Measurements from ENCODE around the gene PHLDA2.

DNA sequence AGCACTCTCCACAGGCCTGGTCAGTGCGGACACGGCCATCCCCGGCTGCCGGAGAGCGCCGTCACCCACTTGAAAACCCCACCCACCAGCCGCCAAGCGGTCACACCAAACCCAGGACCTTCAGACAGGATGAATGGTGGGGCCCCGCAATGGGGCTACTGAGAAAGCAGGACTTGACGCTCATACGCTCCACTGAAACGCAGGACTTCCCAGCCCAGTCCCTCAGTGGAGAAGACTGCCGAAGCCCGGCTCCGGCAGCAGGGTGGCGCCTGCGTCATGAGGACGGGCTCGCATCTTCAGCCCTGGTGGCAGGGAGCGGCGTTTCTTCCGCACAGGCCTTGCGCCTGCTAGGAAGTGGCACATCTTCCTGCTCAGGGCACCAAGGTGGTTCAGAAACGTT lies 15.3 kb upstream of the PHLDA2 start:
- TF ChIP-seq, protein P1, sequence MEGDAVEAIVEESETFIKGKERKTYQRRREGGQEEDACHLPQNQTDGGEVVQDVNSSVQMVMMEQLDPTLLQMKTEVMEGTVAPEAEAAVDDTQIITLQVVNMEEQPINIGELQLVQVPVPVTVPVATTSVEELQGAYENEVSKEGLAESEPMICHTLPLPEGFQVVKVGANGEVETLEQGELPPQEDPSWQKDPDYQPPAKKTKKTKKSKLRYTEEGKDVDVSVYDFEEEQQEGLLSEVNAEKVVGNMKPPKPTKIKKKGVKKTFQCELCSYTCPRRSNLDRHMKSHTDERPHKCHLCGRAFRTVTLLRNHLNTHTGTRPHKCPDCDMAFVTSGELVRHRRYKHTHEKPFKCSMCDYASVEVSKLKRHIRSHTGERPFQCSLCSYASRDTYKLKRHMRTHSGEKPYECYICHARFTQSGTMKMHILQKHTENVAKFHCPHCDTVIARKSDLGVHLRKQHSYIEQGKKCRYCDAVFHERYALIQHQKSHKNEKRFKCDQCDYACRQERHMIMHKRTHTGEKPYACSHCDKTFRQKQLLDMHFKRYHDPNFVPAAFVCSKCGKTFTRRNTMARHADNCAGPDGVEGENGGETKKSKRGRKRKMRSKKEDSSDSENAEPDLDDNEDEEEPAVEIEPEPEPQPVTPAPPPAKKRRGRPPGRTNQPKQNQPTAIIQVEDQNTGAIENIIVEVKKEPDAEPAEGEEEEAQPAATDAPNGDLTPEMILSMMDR (IDR thresholded peaks at IDR 0.05), result no peak
- TF ChIP-seq POLR2AphosphoS5 (IDR thresholded peaks at IDR 0.05; ENCODE audit: low read depth, low read length), result no peak
- TF ChIP-seq, protein P2, sequence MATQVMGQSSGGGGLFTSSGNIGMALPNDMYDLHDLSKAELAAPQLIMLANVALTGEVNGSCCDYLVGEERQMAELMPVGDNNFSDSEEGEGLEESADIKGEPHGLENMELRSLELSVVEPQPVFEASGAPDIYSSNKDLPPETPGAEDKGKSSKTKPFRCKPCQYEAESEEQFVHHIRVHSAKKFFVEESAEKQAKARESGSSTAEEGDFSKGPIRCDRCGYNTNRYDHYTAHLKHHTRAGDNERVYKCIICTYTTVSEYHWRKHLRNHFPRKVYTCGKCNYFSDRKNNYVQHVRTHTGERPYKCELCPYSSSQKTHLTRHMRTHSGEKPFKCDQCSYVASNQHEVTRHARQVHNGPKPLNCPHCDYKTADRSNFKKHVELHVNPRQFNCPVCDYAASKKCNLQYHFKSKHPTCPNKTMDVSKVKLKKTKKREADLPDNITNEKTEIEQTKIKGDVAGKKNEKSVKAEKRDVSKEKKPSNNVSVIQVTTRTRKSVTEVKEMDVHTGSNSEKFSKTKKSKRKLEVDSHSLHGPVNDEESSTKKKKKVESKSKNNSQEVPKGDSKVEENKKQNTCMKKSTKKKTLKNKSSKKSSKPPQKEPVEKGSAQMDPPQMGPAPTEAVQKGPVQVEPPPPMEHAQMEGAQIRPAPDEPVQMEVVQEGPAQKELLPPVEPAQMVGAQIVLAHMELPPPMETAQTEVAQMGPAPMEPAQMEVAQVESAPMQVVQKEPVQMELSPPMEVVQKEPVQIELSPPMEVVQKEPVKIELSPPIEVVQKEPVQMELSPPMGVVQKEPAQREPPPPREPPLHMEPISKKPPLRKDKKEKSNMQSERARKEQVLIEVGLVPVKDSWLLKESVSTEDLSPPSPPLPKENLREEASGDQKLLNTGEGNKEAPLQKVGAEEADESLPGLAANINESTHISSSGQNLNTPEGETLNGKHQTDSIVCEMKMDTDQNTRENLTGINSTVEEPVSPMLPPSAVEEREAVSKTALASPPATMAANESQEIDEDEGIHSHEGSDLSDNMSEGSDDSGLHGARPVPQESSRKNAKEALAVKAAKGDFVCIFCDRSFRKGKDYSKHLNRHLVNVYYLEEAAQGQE (IDR thresholded peaks at IDR 0.05; ENCODE audit: insufficient read depth in 1 of 2, low read depth in 2 of 2, low read length in 1 of 2), result no peak
- no peak for TF ChIP-seq TCF7L2 (IDR thresholded peaks at IDR 0.05; ENCODE audit: low read depth, low read length)

Data from Panc1 (cell line).